Medulla oblongata (tissue), 1 donor: ENCODE results near the gene FARS2.
"Not testable (repeated sequence)": the region's sequence is repeated elsewhere in the genome, so short reads cannot be mapped to it uniquely, and the experiment has no call there.

Experiments
- DNase-seq: peaks from one replicate; pipeline ENCODE4 v3.0.0-alpha.2; 2015; ENCODE audit errors: extremely low spot score

The FARS2 gene

GRCh38 chr6:5785249-5785648 lies 523.9 kb downstream of the FARS2 start:
- DNase-seq: no peak

DNA sequence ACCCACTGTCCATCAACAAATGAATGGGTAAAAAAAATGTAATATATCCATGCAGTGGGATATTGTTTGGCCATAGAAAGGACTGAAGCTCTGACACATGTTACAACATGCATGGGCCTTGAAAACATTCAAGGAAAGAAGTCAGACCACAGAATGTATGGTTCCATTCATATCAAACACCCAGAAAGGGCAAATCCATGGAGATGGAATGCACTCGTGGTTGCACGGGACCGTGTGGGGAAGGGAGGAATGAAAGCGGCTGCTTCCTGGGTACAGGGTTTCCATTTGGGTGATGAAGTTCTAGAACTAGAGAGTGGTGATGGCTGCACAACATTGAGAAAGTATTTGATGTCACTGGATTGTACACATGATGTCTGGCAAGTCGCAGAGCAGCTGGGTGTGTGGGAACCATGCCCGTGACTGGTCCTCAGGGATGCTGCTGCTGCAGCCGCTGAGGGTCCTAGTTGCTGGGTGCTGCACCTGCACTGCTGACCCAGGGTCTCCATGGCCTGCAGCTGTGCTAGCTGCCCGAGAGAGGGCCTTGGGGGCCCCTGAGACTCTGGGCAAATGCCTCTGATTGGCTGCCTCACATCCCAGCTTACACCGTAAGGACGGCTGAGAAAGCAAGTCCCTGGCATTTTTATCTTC lies 525.1 kb downstream of the FARS2 start:
- no peak for DNase-seq

DNA sequence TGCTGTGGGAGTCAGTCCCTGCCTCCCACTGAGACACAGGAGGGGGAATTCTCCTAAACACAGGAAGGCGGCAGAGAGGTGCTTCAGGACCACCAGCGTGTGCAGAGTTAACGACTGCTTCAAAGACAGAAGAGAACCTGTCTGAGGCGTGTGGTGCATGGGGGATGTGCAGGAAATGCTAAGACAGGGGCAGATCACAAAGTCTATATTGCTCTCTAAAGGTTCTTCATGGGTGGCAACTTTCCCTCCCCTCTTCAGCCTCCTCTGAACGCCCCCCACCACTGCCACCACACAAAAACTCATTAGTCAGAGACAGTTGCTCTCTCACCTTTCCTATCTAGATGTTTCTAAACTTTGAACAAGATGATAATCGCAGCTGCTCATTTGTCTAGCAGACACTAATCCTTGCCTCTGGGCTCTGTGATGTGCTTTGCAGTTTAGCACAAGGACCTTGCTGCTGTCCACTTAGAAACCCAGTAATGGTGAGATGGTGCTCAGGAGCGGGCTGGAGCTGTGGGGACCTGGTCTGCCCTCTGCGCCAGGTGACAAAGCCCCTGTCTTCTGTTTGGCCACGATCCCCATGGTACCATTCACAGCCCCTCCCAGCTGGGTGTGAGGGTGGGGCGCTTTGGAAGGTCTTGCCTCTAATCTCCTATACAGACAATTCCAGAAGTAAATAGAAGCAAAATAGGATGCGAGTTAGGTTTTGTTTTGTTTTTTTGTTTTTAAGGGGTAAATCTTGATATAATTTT lies 525.8 kb downstream of the FARS2 start:
- no peak for DNase-seq

GRCh38 chr6:5789426-5789825 lies 528.1 kb downstream of the FARS2 start:
- DNase-seq: not testable (repeated sequence)

- not testable (repeated sequence) for DNase-seq
Measured at GRCh38 chr6:5796555-5796954, 535.2 kb downstream of the FARS2 start.

DNA sequence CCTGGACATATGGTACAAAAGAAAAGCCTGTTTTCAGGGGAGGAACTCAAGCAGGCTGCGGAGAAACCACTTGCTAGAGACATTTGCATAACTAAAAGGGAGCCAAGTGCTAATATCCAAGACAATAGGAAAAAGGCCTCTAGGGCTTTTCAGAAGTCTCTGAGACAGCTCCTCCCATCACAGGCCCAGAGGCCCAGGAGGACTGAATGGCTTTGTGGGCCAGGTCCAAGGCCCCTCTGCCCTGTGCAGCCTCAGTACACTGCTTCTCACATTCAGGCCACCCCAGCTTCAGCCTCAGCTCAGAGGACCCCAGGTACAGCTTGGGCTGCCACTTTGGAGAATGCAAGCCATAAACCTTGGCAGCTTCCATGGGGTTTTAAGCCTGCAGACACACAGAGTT lies 545.1 kb downstream of the FARS2 start:
- DNase-seq: not testable (repeated sequence)

GRCh38 chr6:5809450-5809849 lies 548.1 kb downstream of the FARS2 start:
- no peak for DNase-seq

DNA sequence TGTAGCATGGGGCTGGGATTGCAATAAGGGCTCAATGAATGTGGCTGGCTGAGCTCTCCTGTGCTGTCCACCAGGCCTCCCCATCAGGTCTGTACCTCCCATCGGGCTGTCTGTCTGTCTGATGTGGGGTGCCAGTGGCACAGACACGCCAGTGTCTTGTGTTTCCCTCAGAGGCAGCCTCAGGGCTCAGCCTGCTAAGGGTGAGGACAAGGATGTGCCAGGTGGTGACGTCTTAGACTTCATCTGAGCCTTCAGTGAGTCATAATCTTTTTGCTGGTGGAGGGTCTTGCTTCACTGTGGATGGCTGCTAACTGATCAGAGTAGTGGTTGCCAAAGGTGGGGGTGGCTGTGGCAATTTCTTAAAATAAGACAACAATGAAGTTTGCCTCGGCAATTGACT lies 550.7 kb downstream of the FARS2 start:
- DNase-seq: no peak

DNA sequence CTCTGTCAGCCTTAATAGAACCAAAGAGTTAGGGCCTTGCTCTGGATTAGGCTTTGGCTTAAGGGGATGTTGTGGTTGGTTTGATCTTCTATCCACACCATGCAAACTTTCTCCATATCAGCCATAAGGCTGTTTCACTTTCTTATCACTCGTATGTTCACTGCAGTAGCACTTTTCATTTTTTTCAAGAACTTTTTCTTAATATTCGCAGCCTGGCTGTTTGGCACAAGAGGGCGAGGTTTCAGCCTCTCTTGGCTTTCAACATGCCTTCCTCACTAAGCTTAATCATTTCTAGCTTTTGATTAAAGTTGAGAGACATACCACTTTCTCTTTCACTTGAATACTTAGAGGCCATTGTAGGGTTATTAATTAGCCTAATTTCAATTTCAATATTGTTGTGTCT lies 552.3 kb downstream of the FARS2 start:
- no peak for DNase-seq

- DNase-seq: no peak
Measured at GRCh38 chr6:5814116-5814515, 552.8 kb downstream of the FARS2 start.

DNA sequence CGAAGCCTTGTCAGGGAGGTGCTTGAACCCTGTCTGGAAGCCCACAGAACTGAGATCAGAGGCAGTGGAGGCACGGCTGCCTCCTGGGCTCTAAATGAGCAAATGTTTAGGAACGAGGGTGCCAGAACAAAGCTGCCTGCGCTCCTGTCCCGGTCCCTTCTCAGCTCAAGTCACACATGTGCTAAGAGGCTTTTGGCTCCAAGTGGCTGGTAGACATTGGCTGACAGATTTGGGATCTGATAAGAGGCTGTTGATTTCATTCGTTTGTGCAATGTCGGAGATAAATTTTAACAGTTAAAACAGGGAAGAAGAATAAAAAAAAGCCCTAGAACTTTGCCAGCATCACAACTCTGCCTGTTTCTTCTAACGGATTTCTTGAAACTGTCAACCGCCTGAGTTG lies 553.6 kb downstream of the FARS2 start:
- no peak for DNase-seq

- no peak for DNase-seq
Measured at GRCh38 chr6:5817869-5818268, 556.6 kb downstream of the FARS2 start.

- no peak for DNase-seq
Measured at GRCh38 chr6:5818959-5819358, 557.6 kb downstream of the FARS2 start.
